Left colon (tissue), 2 donors: Measurements from ENCODE around the gene NLRC5. TPM values are rescaled to one million over a fixed set of nuclear protein-coding genes. Genes with fewer than 3 reads are reported as not detected.
A peak's percentile ranks its signal among the peaks of the same experiment; 100 is the strongest.

ENCODE experiments used
- ATAC-seq: fragments of 200-7000 bp; cut with Tn5 transposase; one replicate; pipeline ENCODE4 v1.9.1; 2020; ENCODE audit warnings: mild to moderate bottlenecking, moderate library complexity
- DNase-seq, 2 donors: peaks; one replicate each; pipeline ENCODE4 v3.0.0-alpha.2; 2020
- intact Hi-C, 2 donors: fragments of 100-400 bp; cut with DNase I in 1 of 2; cut with micrococcal nuclease in 1 of 2; formaldehyde crosslinking; loops; one replicate each; pipeline versions ENCODE4 v1.11.2 to v1.14.0; 2022; cut with DNase I, micrococcal nuclease
- long read RNA-seq: library from polyadenylated mRNA; unstranded; transcript quantifications from one replicate; pipeline ENCODE4 v2.0.0, GENCODE V29; 2021
- total RNA-seq, 2 donors: library from RNA; stranded (reverse); fragmentation: NEBNext Ultra II Directional; extraction: Animal tissue kit (Norgen Biotek cat#: 25700); gene quantifications; one replicate each; pipeline ENCODE4 v1.2.1, GENCODE V29; 2021
- donor health status: DM: no; HTN: no; CAD: no.
- donor health status: DM: yes; HTN: yes; CAD: no.

Gene NLRC5, protein sequence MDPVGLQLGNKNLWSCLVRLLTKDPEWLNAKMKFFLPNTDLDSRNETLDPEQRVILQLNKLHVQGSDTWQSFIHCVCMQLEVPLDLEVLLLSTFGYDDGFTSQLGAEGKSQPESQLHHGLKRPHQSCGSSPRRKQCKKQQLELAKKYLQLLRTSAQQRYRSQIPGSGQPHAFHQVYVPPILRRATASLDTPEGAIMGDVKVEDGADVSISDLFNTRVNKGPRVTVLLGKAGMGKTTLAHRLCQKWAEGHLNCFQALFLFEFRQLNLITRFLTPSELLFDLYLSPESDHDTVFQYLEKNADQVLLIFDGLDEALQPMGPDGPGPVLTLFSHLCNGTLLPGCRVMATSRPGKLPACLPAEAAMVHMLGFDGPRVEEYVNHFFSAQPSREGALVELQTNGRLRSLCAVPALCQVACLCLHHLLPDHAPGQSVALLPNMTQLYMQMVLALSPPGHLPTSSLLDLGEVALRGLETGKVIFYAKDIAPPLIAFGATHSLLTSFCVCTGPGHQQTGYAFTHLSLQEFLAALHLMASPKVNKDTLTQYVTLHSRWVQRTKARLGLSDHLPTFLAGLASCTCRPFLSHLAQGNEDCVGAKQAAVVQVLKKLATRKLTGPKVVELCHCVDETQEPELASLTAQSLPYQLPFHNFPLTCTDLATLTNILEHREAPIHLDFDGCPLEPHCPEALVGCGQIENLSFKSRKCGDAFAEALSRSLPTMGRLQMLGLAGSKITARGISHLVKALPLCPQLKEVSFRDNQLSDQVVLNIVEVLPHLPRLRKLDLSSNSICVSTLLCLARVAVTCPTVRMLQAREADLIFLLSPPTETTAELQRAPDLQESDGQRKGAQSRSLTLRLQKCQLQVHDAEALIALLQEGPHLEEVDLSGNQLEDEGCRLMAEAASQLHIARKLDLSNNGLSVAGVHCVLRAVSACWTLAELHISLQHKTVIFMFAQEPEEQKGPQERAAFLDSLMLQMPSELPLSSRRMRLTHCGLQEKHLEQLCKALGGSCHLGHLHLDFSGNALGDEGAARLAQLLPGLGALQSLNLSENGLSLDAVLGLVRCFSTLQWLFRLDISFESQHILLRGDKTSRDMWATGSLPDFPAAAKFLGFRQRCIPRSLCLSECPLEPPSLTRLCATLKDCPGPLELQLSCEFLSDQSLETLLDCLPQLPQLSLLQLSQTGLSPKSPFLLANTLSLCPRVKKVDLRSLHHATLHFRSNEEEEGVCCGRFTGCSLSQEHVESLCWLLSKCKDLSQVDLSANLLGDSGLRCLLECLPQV (N-terminal part only)
- 100 to 1,000 TPM in 1 of 2 donors, 10 to 100 TPM in 1; 57.7 to 125 TPM for total RNA-seq
- long read RNA-seq, partial matches to known transcripts: 29 of 47 reads
- long read RNA-seq, other reads (novel, unspliced or antisense): 15 of 47 reads

DNA sequence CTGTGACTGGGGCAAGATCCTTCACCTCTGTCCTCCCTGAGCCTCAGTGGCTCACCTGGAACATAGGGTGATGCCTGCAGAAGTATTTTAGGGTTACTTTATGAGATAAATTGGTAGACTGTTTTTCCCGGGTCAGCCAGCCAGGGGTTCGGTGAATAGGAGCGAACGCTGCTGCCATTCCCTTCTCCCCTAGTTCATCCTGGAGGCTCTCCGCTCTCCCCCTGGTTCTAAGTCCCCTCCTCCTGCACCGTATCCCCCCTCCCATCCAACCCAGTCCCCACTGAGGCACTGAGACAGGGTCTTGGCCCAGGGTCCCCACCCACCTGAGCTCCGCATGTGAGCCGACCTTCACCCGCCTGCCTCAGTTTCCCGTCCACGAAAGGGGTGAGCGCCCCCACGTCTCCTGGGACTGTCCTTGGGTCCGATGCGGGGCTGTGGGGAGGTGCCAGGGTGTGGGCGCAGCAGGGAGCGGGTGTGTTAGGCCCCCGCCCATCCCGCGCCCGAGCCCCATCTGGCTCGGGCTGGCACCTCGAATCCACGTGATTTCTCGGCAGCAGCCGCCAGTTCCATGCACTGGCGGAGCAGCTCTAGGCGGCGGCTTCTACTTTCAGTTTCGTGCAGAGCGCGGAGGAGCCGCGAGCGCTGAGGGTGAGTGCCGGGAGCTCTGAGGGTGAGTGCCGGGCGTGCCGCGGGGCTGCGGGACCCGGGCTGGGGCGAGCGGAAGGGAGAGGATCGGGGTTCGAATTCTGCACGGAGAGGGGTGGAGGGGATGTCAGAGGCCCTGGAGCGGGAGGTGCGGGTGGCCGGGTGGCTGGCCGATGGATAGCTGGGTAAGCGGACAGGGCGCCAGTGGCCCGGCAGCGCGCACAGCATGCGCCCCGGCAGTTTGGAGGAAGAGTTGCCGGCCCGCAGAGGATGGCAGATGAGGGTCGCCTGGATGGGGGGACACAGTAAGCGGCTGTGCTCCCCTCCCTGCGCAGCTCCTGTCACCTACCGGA, at the start of gene NLRC5:
Gene NLRC5, plus strand, starts transcription at position 610 of the 998 bp plus-strand sequence. CDS start 31,156 bp downstream, outside the sequence.
- intact Hi-C loops: no loop called here
- DNase-seq (peak; percentile 93 to 95), ATAC-seq (peak; percentile 72)

GRCh38 chr16:56939801-56940200, 49.6 kb upstream of the NLRC5 start:
- intact Hi-C loops: loop anchor here in 1 of 2 donors (10.0 kb wide), 1 partner anchor 75 kb away; the partner anchor contains the start of gene SLC12A3
- DNase-seq: no peak
- ATAC-seq: no peak

DNA sequence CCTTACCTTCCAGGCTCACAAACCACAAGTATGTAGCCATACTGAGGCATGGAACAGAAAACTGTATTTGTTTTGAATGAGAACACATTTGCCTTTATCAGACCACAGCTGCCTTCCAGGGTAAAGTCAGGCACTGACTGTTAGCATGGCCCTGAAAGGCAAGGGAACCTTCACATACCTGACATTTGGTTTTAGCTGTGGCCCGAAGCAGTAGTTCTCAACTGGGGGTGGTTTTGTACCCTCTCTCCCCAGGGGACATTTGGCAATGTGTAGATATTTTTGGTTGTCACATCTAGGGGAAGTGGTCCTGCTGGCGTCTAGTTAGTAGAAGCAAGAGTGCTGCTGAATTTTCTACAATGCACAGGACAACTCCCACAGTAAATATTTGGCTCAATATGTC, 48.3 kb upstream of the NLRC5 start:
- intact Hi-C loops: loop anchor here in 1 of 2 donors (10.0 kb wide), 1 partner anchor 76 kb away; the partner anchor contains the start of gene SLC12A3
- no peak for DNase-seq
- ATAC-seq: no peak

GRCh38 chr16:56941856-56942331, 47.5 kb upstream of the NLRC5 start:
- DNase-seq (no peak), ATAC-seq (no peak)
- intact Hi-C loops: loop anchor here in 1 of 2 donors (10.0 kb wide), 1 partner anchor 77 kb away; the partner anchor contains the start of gene SLC12A3

GRCh38 chr16:56943761-56944375, 45.5 kb upstream of the NLRC5 start:
- DNase-seq (no peak), ATAC-seq (no peak)
- intact Hi-C loops: loop anchor here in 1 of 2 donors (10.0 kb wide), 1 partner anchor 79 kb away; the partner anchor contains the start of gene SLC12A3

GRCh38 chr16:56944954-56945839, 44.2 kb upstream of the NLRC5 start:
- DNase-seq (no peak), ATAC-seq (no peak)
- intact Hi-C loops: loop anchor here in 1 of 2 donors (10.0 kb wide), 1 partner anchor 80 kb away; the partner anchor contains the start of gene SLC12A3

DNA sequence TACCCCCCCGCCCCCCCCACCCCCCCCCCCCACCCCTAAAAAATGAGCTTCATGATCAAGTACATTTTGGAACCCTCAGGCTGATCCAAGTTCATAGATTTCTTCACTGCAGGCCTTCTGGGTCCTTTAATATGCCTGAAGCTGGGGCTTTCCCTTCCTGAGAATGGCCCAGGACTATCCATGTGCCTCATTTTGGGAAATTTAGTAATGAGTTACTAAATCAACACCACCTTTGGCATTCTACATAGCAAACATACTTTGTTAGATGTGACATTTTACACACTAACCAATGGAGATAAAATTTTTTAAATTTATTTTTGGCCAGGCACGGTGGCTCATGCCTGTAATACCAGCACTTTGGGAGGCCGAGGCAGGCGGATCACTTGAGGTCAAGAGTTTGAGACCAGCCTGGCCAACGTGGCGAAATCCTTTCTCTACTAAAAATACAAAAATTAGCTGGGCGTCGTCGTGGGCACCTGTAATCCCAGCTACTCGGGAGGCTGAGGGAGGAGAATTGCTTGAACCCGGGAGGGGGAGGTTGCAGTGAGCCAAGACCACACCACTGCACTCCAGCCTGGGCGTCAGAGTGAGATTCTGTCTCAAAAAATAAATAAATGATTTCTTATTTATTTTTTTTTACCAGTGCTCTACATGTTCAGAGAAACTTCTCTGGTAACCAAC, 43.4 kb upstream of the NLRC5 start:
- ATAC-seq (no peak), DNase-seq (no peak)
- intact Hi-C loops: loop anchor here in 1 of 2 donors (10.0 kb wide), 1 partner anchor 81 kb away; the partner anchor contains the start of gene SLC12A3

GRCh38 chr16:56946767-56947603, 42.4 kb upstream of the NLRC5 start:
- DNase-seq: no peak
- intact Hi-C loops: loop anchor here in 1 of 2 donors (10.0 kb wide), 1 partner anchor 82 kb away; the partner anchor contains the start of gene SLC12A3

DNA sequence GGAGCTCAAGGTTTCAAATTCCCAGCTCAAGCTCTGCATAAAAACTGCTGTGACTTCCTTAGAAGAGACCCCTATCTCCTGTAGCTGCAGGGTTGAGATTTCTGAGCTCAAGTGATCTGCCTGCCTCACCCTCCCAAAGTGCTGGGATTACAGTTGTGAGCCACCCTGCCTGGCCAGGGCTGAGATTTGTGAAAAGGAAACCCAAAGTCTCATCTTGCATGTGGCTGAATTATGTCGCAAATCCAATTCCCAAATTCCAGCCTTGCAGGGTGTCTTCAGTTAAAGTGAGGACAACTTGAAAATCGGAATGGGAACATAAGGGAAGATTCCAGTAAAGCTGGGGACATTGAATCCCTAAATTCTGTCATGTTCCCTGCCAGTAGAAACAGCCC, 41.8 kb upstream of the NLRC5 start:
- ATAC-seq (no peak), DNase-seq (no peak)
- intact Hi-C loops: loop anchor here in 1 of 2 donors (10.0 kb wide), 1 partner anchor 83 kb away; the partner anchor contains the start of gene SLC12A3

More at GRCh38 chr16:56946767-56947603, 42.4 kb upstream of the NLRC5 start:
- ATAC-seq: peak; percentile 14

- ATAC-seq: no peak
- intact Hi-C loops: loop anchor here in 1 of 2 donors (10.0 kb wide), 1 partner anchor 83 kb away; the partner anchor contains the start of gene SLC12A3
- no peak for DNase-seq
Observed at GRCh38 chr16:56948234-56948633, 41.1 kb upstream of the NLRC5 start.

DNA sequence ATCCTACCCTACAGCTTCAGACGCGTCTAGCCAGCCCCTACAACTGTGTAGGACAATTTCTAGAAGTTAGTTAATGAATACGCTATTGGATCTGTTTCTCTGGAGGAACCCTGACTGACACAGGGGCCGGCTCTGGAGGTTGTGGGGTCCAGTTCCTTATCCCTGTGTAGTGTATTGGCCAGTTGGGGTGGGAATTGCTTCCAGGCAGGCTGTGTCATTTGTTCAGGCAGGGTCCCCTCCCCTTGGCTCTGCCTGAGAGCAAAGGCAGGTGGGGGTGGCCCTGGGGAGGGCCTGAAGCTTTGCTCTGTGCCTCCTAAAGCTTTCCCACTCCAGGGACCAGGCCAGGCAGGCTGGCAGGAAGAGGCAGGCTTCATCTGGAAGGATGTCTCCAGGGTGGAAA, 39.3 kb upstream of the NLRC5 start:
- intact Hi-C loops: loop anchor here in 1 of 2 donors (5.0 kb wide), 1 partner anchor 83 kb away; the partner anchor contains the start of gene SLC12A3
- DNase-seq: no peak
- no peak for ATAC-seq

DNA sequence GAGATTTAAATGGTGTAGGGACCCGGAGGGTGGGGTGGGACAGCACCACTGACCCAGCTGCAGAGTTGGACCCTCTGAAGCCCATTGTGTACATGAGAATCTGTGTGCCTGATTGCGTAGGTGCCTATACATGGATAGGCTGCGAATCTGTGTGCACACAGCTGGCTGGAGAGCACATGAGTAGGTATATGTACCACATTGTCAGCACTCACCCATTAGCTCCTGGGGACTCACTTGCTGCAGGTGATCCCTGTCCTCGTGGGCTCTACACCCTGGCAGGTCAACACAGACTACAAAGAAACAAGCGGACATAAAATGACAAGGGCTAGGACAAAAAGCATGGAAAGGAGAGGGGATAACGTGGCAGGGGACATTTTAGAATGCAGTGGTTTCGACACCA, 38.9 kb upstream of the NLRC5 start:
- intact Hi-C loops: loop anchor here in 1 of 2 donors (5.0 kb wide), 1 partner anchor 83 kb away; the partner anchor contains the start of gene SLC12A3
- ATAC-seq (no peak), DNase-seq (no peak)
